ENCODE measurements around the gene CDC42EP5.

Gene CDC42EP5

DNA sequence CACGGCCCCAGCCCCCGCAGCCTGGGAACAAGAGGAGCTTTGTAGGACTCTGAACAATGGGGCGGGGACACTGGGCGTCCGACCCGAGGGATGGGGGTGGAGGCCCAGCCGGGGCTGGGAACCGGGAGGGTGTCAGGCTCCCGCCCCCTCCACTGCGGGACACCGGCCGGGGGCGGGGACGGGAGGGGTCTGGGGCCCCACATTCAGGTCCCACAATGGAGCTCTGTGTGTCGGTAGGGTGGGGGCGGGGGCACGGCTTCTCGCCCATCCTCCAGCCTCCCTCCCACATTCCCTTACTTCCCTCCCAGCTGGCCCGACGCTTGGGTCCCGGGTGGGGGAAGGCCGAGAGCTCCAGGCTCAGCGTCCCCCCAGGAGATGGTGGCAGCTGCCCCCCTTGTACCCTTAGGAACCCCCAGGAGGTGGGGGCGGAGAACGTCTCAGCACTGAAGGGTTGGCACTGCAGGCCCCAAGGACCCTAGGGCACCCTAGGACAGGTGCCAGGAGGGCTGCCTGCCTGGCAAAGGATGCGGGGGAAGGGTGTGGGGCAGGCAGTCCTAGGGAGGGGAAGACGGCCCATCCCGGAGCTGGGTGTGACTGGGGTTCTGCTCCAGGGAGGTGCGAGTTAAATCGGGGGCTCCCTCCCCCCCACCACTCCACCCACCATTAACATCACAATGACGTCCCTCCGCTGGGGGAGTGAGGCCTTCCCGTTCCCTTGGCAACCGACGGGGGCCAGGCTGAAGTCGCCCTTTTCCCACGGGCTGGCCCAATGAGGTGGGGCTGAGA lies 52.5 kb downstream of the CDC42EP5 start:
- Histone ChIP-seq H3K27me3 (ENCODE audit: insufficient read depth, low read length, poor library complexity) (no peaks in the 10 kb centered on the region), H3K4me2 (ENCODE audit: insufficient read depth, low read length) (no peak overlapping the region), H3K4me1 (ENCODE audit: insufficient read depth, low read length) (no peaks in the 10 kb centered on the region), H3K79me2 (ENCODE audit: insufficient read depth, low read length) (no peaks in the 10 kb centered on the region), H2AFZ (ENCODE audit: low read depth, low read length) (no peak overlapping the region), H4K20me1 (ENCODE audit: insufficient read depth, low read length) (0 out of 2 replicates have a peak, but pooled peaks cover 3% of the 10 kb centered on the region), H3K9me3 (ENCODE audit: insufficient read depth, low read length, severe bottlenecking) (no peaks in the 10 kb centered on the region), H3K4me3 (ENCODE audit: low read depth in 1 of 2, low read length in 2 of 2) (no peak overlapping the region), H3K36me3 (ENCODE audit: insufficient read depth, low read length) (no peaks in the 10 kb centered on the region), H3K9ac (ENCODE audit: low read depth, low read length) (no peak overlapping the region), H3K27ac (ENCODE audit: low read length) (no peak overlapping the region)
- no peak for DNase-seq
- no peak for ATAC-seq (ENCODE audit: insufficient read depth, low read depth)
- TF ChIP-seq CTCF (IDR thresholded peaks at IDR 0.05; ENCODE audit: borderline replicate concordance, extremely low read depth, low read length, poor library complexity, severe bottlenecking) = no peak
- no peak for TF ChIP-seq EZH2 (IDR thresholded peaks at IDR 0.05; ENCODE audit: borderline replicate concordance, low read depth, low read length, severe bottlenecking)

- H3K9ac ChIP-seq (ENCODE audit: low read depth, low read length) = no peak overlapping the region
- no peaks in the 10 kb centered on the region for H3K79me2 ChIP-seq (ENCODE audit: insufficient read depth, low read length)
- H3K27me3 ChIP-seq (ENCODE audit: insufficient read depth, low read length, poor library complexity) = no peaks in the 10 kb centered on the region
- TF ChIP-seq EZH2 (IDR thresholded peaks at IDR 0.05; ENCODE audit: borderline replicate concordance, low read depth, low read length, severe bottlenecking) (no peak), CTCF (IDR thresholded peaks at IDR 0.05; ENCODE audit: borderline replicate concordance, extremely low read depth, low read length, poor library complexity, severe bottlenecking) (no peak)
- no peak overlapping the region for H3K27ac ChIP-seq (ENCODE audit: low read length)
- no peaks in the 10 kb centered on the region for H3K9me3 ChIP-seq (ENCODE audit: insufficient read depth, low read length, severe bottlenecking)
- H3K4me1 ChIP-seq (ENCODE audit: insufficient read depth, low read length) = no peaks in the 10 kb centered on the region
- H3K4me3 ChIP-seq (ENCODE audit: low read depth in 1 of 2, low read length in 2 of 2) = no peak overlapping the region
- DNase-seq = no peak
- no peak overlapping the region for H3K4me2 ChIP-seq (ENCODE audit: insufficient read depth, low read length)
- no peaks in the 10 kb centered on the region for H3K36me3 ChIP-seq (ENCODE audit: insufficient read depth, low read length)
- no peak overlapping the region for H2AFZ ChIP-seq (ENCODE audit: low read depth, low read length)
- no peak for ATAC-seq (ENCODE audit: insufficient read depth, low read depth)
- H4K20me1 ChIP-seq (ENCODE audit: insufficient read depth, low read length) = 0 out of 2 replicates have a peak, but pooled peaks cover 3% of the 10 kb centered on the region
Observed at GRCh38 chr19:54420068-54420382, 53.1 kb downstream of the CDC42EP5 start.

- H3K79me2 ChIP-seq (ENCODE audit: insufficient read depth, low read length) = no peaks in the 10 kb centered on the region
- H3K27ac ChIP-seq (ENCODE audit: low read length) = no peak overlapping the region
- H3K9ac ChIP-seq (ENCODE audit: low read depth, low read length) = no peak overlapping the region
- no peak overlapping the region for H3K4me2 ChIP-seq (ENCODE audit: insufficient read depth, low read length)
- H2AFZ ChIP-seq (ENCODE audit: low read depth, low read length) = no peak overlapping the region
- no peak for TF ChIP-seq CTCF (IDR thresholded peaks at IDR 0.05; ENCODE audit: borderline replicate concordance, extremely low read depth, low read length, poor library complexity, severe bottlenecking)
- no peak for TF ChIP-seq EZH2 (IDR thresholded peaks at IDR 0.05; ENCODE audit: borderline replicate concordance, low read depth, low read length, severe bottlenecking)
- H4K20me1 ChIP-seq (ENCODE audit: insufficient read depth, low read length) = 0 out of 2 replicates have a peak, but pooled peaks cover 3% of the 10 kb centered on the region
- no peaks in the 10 kb centered on the region for H3K9me3 ChIP-seq (ENCODE audit: insufficient read depth, low read length, severe bottlenecking)
- no peak overlapping the region for H3K4me3 ChIP-seq (ENCODE audit: low read depth in 1 of 2, low read length in 2 of 2)
- ATAC-seq (ENCODE audit: insufficient read depth, low read depth) (no peak), DNase-seq (no peak)
- no peaks in the 10 kb centered on the region for H3K4me1 ChIP-seq (ENCODE audit: insufficient read depth, low read length)
- no peaks in the 10 kb centered on the region for H3K36me3 ChIP-seq (ENCODE audit: insufficient read depth, low read length)
- no peaks in the 10 kb centered on the region for H3K27me3 ChIP-seq (ENCODE audit: insufficient read depth, low read length, poor library complexity)
Observed at GRCh38 chr19:54418930-54419800, 53.9 kb downstream of the CDC42EP5 start.

All from DND-41 (cell line).